SH-SY5Y (cell line): ENCODE results near the gene GPHA2.

Experiments
- GATA2 ChIP-seq: IDR thresholded peaks from 2 replicates; pipeline ENCODE4 v1.6.1; 2011; ENCODE audit warnings: mild to moderate bottlenecking, low read depth, low read length
- GATA3 ChIP-seq: IDR thresholded peaks from 2 replicates; pipeline ENCODE4 v1.6.1; 2011; ENCODE audit warnings: low read depth, mild to moderate bottlenecking, low read length, moderate library complexity

The GPHA2 gene

GRCh38 chr11:64894070-64894811, 41.5 kb downstream of the GPHA2 start:
- TF ChIP-seq GATA2 (no peak), GATA3 (no peak)

- TF ChIP-seq GATA2 (no peak), GATA3 (no peak)
Measured at GRCh38 chr11:64893194-64894069, 42.3 kb downstream of the GPHA2 start.

GRCh38 chr11:64892838-64893193, 42.9 kb downstream of the GPHA2 start:
- TF ChIP-seq GATA3 (no peak), GATA2 (no peak)

- TF ChIP-seq GATA3: no peak
- no peak for TF ChIP-seq GATA2
Measured at GRCh38 chr11:64892411-64892831, 43.3 kb downstream of the GPHA2 start.

- no peak for TF ChIP-seq GATA3
- no peak for TF ChIP-seq GATA2
Measured at GRCh38 chr11:64891880-64892279, 43.8 kb downstream of the GPHA2 start.

GRCh38 chr11:64891215-64891848, 44.4 kb downstream of the GPHA2 start:
- no peak for TF ChIP-seq GATA3
- TF ChIP-seq GATA2: no peak

- TF ChIP-seq GATA3: no peak
- no peak for TF ChIP-seq GATA2
Measured at GRCh38 chr11:64890522-64890939, 45.2 kb downstream of the GPHA2 start.

GRCh38 chr11:64888729-64889511, 46.8 kb downstream of the GPHA2 start:
- TF ChIP-seq GATA3 (no peak), GATA2 (no peak)

GRCh38 chr11:64888406-64888728, 47.3 kb downstream of the GPHA2 start:
- TF ChIP-seq GATA3 (no peak), GATA2 (no peak)

- TF ChIP-seq GATA2 (no peak), GATA3 (no peak)
Measured at GRCh38 chr11:64887757-64888405, 47.8 kb downstream of the GPHA2 start.

- TF ChIP-seq GATA3: no peak
- no peak for TF ChIP-seq GATA2
Measured at GRCh38 chr11:64887234-64887756, 48.4 kb downstream of the GPHA2 start.

- no peak for TF ChIP-seq GATA2
- no peak for TF ChIP-seq GATA3
Measured at GRCh38 chr11:64885367-64886286, 50.1 kb downstream of the GPHA2 start.
